Measurements from ENCODE around the gene LRMDA.

LRMDA gene

GRCh38 chr10:75925999-75926398 lies 494.6 kb downstream of the LRMDA start:
- no peak for TF ChIP-seq ZNF274 (IDR thresholded peaks at IDR 0.05; ENCODE audit: low read depth, low read length)
- no peak overlapping the region for H3K4me3 ChIP-seq (ENCODE audit: low read length)

- no peak overlapping the region for H3K4me3 ChIP-seq (ENCODE audit: low read length)
- no peak for TF ChIP-seq ZNF274 (IDR thresholded peaks at IDR 0.05; ENCODE audit: low read depth, low read length)
Observed at GRCh38 chr10:75926763-75927162, 495.3 kb downstream of the LRMDA start.

- H3K4me3 ChIP-seq (ENCODE audit: low read length) = no peak overlapping the region
- TF ChIP-seq ZNF274 (IDR thresholded peaks at IDR 0.05; ENCODE audit: low read depth, low read length) = no peak
Observed at GRCh38 chr10:75928231-75928630, 496.8 kb downstream of the LRMDA start.

- TF ChIP-seq ZNF274 (IDR thresholded peaks at IDR 0.05; ENCODE audit: low read depth, low read length) = no peak
Observed at GRCh38 chr10:75929630-75930161, 498.3 kb downstream of the LRMDA start.

GRCh38 chr10:75932921-75933320 lies 501.5 kb downstream of the LRMDA start:
- H3K4me3 ChIP-seq (ENCODE audit: low read length) = no peak overlapping the region
- TF ChIP-seq ZNF274 (IDR thresholded peaks at IDR 0.05; ENCODE audit: low read depth, low read length) = no peak

More at GRCh38 chr10:75929630-75930161, 498.3 kb downstream of the LRMDA start:
- no peak overlapping the region for H3K4me3 ChIP-seq (ENCODE audit: low read length)

GRCh38 chr10:75935240-75935639 lies 503.8 kb downstream of the LRMDA start:
- TF ChIP-seq ZNF274 (IDR thresholded peaks at IDR 0.05; ENCODE audit: low read depth, low read length) = no peak
- H3K4me3 ChIP-seq (ENCODE audit: low read length) = no peak overlapping the region

GRCh38 chr10:75935650-75936400 lies 504.4 kb downstream of the LRMDA start:
- no peak for TF ChIP-seq ZNF274 (IDR thresholded peaks at IDR 0.05; ENCODE audit: low read depth, low read length)
- H3K4me3 ChIP-seq (ENCODE audit: low read length) = no peak overlapping the region

- no peak for TF ChIP-seq ZNF274 (IDR thresholded peaks at IDR 0.05; ENCODE audit: low read depth, low read length)
- no peak overlapping the region for H3K4me3 ChIP-seq (ENCODE audit: low read length)
Observed at GRCh38 chr10:75936841-75937240, 505.4 kb downstream of the LRMDA start.

- no peak for TF ChIP-seq ZNF274 (IDR thresholded peaks at IDR 0.05; ENCODE audit: low read depth, low read length)
Observed at GRCh38 chr10:75937823-75938222, 506.4 kb downstream of the LRMDA start.

GRCh38 chr10:75938380-75939122 lies 507.1 kb downstream of the LRMDA start:
- no peak overlapping the region for H3K4me3 ChIP-seq (ENCODE audit: low read length)
- TF ChIP-seq ZNF274 (IDR thresholded peaks at IDR 0.05; ENCODE audit: low read depth, low read length) = no peak

More at GRCh38 chr10:75937823-75938222, 506.4 kb downstream of the LRMDA start:
- H3K4me3 ChIP-seq (ENCODE audit: low read length) = no peak overlapping the region

- no peak overlapping the region for H3K4me3 ChIP-seq (ENCODE audit: low read length)
- no peak for TF ChIP-seq ZNF274 (IDR thresholded peaks at IDR 0.05; ENCODE audit: low read depth, low read length)
Observed at GRCh38 chr10:75939541-75939940, 508.1 kb downstream of the LRMDA start.

GRCh38 chr10:75940742-75941141 lies 509.3 kb downstream of the LRMDA start:
- H3K4me3 ChIP-seq (ENCODE audit: low read length) = no peak overlapping the region
- no peak for TF ChIP-seq ZNF274 (IDR thresholded peaks at IDR 0.05; ENCODE audit: low read depth, low read length)

- no peak overlapping the region for H3K4me3 ChIP-seq (ENCODE audit: low read length)
- no peak for TF ChIP-seq ZNF274 (IDR thresholded peaks at IDR 0.05; ENCODE audit: low read depth, low read length)
Observed at GRCh38 chr10:75941223-75941801, 509.9 kb downstream of the LRMDA start.

GRCh38 chr10:75944061-75944460 lies 512.6 kb downstream of the LRMDA start:
- no peak overlapping the region for H3K4me3 ChIP-seq (ENCODE audit: low read length)
- TF ChIP-seq ZNF274 (IDR thresholded peaks at IDR 0.05; ENCODE audit: low read depth, low read length) = no peak

All from GM08714 (cell line).